Measurements from ENCODE around the gene CALR. TPM values are rescaled to one million over a fixed set of nuclear protein-coding genes. Genes with fewer than 3 reads are reported as not detected.

The CALR gene
- total RNA-seq, 1 experiment from 2014 or later = 1,088 TPM

GRCh38 chr19:12945479-12946091, 7.2 kb downstream of the CALR start, which contains the start of gene RAD23A (continued):
- TF ChIP-seq ERG (CRISPR knock-in tag; IDR thresholded peaks at IDR 0.05) (peak; percentile 98), ZNF138 (CRISPR knock-in tag; conservative IDR thresholded peaks at IDR 0.05) (no peak), ZNF281 (CRISPR knock-in tag; IDR thresholded peaks at IDR 0.05) (peak; percentile 91), GTF2I (CRISPR knock-in tag; conservative IDR thresholded peaks at IDR 0.05) (no peak), CTCF (IDR thresholded peaks at IDR 0.05) (no peak), NFE2L1 (CRISPR knock-in tag; IDR thresholded peaks at IDR 0.05) (peak; percentile 92), GRHL2 (CRISPR knock-in tag; IDR thresholded peaks at IDR 0.05; ENCODE audit: insufficient replicate concordance, severe bottlenecking) (no peak), IRF2 (CRISPR knock-in tag; IDR thresholded peaks at IDR 0.05; ENCODE audit: borderline replicate concordance, low read depth) (no peak), GABPB1 (CRISPR knock-in tag; IDR thresholded peaks at IDR 0.05) (peak; percentile 93), HMGXB4 (CRISPR knock-in tag; IDR thresholded peaks at IDR 0.05) (0 out of 2 replicates have a peak, but pooled peaks have one; percentile 44), NFYB (CRISPR knock-in tag; conservative IDR thresholded peaks at IDR 0.05; ENCODE audit: low read depth) (no peak; the same call in 1 of the 2 replicates), RELA (CRISPR knock-in tag; IDR thresholded peaks at IDR 0.05; ENCODE audit: borderline replicate concordance) (no peak), ATF1 (CRISPR knock-in tag; IDR thresholded peaks at IDR 0.05) (no peak), NFATC4 (CRISPR knock-in tag; IDR thresholded peaks at IDR 0.05) (peak; percentile 97), EMX1 (CRISPR knock-in tag; IDR thresholded peaks at IDR 0.05) (peak; percentile 98), ATF3 (CRISPR knock-in tag; conservative IDR thresholded peaks at IDR 0.05) (0 out of 2 replicates have a peak, but pooled peaks have one; percentile 48)
- TF ChIP-seq, protein P1, sequence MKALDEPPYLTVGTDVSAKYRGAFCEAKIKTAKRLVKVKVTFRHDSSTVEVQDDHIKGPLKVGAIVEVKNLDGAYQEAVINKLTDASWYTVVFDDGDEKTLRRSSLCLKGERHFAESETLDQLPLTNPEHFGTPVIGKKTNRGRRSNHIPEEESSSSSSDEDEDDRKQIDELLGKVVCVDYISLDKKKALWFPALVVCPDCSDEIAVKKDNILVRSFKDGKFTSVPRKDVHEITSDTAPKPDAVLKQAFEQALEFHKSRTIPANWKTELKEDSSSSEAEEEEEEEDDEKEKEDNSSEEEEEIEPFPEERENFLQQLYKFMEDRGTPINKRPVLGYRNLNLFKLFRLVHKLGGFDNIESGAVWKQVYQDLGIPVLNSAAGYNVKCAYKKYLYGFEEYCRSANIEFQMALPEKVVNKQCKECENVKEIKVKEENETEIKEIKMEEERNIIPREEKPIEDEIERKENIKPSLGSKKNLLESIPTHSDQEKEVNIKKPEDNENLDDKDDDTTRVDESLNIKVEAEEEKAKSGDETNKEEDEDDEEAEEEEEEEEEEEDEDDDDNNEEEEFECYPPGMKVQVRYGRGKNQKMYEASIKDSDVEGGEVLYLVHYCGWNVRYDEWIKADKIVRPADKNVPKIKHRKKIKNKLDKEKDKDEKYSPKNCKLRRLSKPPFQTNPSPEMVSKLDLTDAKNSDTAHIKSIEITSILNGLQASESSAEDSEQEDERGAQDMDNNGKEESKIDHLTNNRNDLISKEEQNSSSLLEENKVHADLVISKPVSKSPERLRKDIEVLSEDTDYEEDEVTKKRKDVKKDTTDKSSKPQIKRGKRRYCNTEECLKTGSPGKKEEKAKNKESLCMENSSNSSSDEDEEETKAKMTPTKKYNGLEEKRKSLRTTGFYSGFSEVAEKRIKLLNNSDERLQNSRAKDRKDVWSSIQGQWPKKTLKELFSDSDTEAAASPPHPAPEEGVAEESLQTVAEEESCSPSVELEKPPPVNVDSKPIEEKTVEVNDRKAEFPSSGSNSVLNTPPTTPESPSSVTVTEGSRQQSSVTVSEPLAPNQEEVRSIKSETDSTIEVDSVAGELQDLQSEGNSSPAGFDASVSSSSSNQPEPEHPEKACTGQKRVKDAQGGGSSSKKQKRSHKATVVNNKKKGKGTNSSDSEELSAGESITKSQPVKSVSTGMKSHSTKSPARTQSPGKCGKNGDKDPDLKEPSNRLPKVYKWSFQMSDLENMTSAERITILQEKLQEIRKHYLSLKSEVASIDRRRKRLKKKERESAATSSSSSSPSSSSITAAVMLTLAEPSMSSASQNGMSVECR (CRISPR knock-in tag; IDR thresholded peaks at IDR 0.05; ENCODE audit: borderline replicate concordance) = no peak
- TF ChIP-seq, protein P2, sequence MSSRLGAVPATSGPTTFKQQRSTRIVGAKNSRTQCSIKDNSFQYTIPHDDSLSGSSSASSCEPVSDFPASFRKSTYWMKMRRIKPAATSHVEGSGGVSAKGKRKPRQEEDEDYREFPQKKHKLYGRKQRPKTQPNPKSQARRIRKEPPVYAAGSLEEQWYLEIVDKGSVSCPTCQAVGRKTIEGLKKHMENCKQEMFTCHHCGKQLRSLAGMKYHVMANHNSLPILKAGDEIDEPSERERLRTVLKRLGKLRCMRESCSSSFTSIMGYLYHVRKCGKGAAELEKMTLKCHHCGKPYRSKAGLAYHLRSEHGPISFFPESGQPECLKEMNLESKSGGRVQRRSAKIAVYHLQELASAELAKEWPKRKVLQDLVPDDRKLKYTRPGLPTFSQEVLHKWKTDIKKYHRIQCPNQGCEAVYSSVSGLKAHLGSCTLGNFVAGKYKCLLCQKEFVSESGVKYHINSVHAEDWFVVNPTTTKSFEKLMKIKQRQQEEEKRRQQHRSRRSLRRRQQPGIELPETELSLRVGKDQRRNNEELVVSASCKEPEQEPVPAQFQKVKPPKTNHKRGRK (CRISPR knock-in tag; IDR thresholded peaks at IDR 0.05; ENCODE audit: borderline replicate concordance) = no peak
- TF ChIP-seq, protein P3, sequence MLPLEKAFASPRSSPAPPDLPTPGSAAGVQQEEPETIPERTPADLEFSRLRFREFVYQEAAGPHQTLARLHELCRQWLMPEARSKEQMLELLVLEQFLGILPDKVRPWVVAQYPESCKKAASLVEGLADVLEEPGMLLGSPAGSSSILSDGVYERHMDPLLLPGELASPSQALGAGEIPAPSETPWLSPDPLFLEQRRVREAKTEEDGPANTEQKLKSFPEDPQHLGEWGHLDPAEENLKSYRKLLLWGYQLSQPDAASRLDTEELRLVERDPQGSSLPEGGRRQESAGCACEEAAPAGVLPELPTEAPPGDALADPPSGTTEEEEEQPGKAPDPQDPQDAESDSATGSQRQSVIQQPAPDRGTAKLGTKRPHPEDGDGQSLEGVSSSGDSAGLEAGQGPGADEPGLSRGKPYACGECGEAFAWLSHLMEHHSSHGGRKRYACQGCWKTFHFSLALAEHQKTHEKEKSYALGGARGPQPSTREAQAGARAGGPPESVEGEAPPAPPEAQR (CRISPR knock-in tag; IDR thresholded peaks at IDR 0.05) = no peak
- TF ChIP-seq, protein P4, sequence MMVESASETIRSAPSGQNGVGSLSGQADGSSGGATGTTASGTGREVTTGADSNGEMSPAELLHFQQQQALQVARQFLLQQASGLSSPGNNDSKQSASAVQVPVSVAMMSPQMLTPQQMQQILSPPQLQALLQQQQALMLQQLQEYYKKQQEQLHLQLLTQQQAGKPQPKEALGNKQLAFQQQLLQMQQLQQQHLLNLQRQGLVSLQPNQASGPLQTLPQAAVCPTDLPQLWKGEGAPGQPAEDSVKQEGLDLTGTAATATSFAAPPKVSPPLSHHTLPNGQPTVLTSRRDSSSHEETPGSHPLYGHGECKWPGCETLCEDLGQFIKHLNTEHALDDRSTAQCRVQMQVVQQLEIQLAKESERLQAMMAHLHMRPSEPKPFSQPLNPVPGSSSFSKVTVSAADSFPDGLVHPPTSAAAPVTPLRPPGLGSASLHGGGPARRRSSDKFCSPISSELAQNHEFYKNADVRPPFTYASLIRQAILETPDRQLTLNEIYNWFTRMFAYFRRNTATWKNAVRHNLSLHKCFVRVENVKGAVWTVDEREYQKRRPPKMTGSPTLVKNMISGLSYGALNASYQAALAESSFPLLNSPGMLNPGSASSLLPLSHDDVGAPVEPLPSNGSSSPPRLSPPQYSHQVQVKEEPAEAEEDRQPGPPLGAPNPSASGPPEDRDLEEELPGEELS (CRISPR knock-in tag; IDR thresholded peaks at IDR 0.05) = peak; percentile 79
